H1 (cell line): ENCODE results near the gene CCDC121. TPM values are rescaled to one million over a fixed set of nuclear protein-coding genes. Genes with fewer than 3 reads are reported as not detected.

Experiments used
- CTCF ChIA-PET: fragments of 300-600 bp; sonication (Branson Sonifier 250); formaldehyde crosslinking; loops from one replicate; lab custom pipeline; 2021; ENCODE audit not compliant: partially characterized antibody; lab: Charles Lee
- POLR2A ChIA-PET: fragments of 300-600 bp; sonication (Branson Sonifier 250); formaldehyde crosslinking; loops from one replicate; lab custom pipeline; 2021; ENCODE audit warnings: inconsistent platforms; ENCODE audit not compliant: partially characterized antibody; lab: Charles Lee
- DNase-seq, 2 experiments: peaks; one replicate each; pipeline versions ENCODE4 v3.0.0 to v3.0.0-alpha.2; 2010 to 2022; ENCODE audit warnings: low spot score in 2 of 2, low read depth in 1 of 2, mixed read lengths in 1 of 2
- FAIRE-seq: peaks from 2 replicates; lab custom pipeline; 2011; peaks lifted over from hg19 to GRCh38; lab: Jason Lieb, UNC
- H2AFZ ChIP-seq: 2 replicates; pipeline ENCODE4 v1.8.1; 2012; ENCODE audit warnings: low read length, inconsistent platforms
- H2AK5ac ChIP-seq: 2 replicates; pipeline ENCODE4 v1.6.1; 2013; ENCODE audit warnings: low read depth, low read length
- H2BK120ac ChIP-seq: replicated peaks from 2 replicates; pipeline ENCODE3; 2013; ENCODE audit warnings: low read depth, low read length, inconsistent platforms
- H2BK12ac ChIP-seq: 2 replicates; pipeline ENCODE4 v1.6.1; 2013; ENCODE audit warnings: low read depth, low read length
- H2BK15ac ChIP-seq: 2 replicates; pipeline ENCODE4 v1.6.1; 2013; ENCODE audit warnings: low read length
- H2BK20ac ChIP-seq: 2 replicates; pipeline ENCODE4 v1.6.1; 2013; ENCODE audit warnings: low read length
- H2BK5ac ChIP-seq: 2 replicates; pipeline ENCODE4 v1.6.1; 2013; ENCODE audit warnings: low read depth, low read length
- H3K14ac ChIP-seq: 2 replicates; pipeline ENCODE4 v1.6.1; 2013; ENCODE audit warnings: inconsistent platforms; ENCODE audit not compliant: insufficient read length
- H3K18ac ChIP-seq: 2 replicates; pipeline ENCODE4 v1.6.1; 2013; ENCODE audit warnings: low read length; ENCODE audit errors: extremely low read depth
- H3K23ac ChIP-seq: 2 replicates; pipeline ENCODE4 v1.6.1; 2013; ENCODE audit warnings: inconsistent platforms; ENCODE audit not compliant: insufficient read length
- H3K23me2 ChIP-seq: 2 replicates; pipeline ENCODE4 v1.6.1; 2013; ENCODE audit warnings: low read depth, low read length
- H3K27ac ChIP-seq: 2 replicates; pipeline ENCODE4 v1.6.1; 2011; ENCODE audit warnings: low read depth, low read length, inconsistent platforms
- H3K27me3 ChIP-seq, 4 experiments: replicated peaks in 1 of 4; 1 replicate in 1 of 4; 2 replicates in 3 of 4; pipeline versions ENCODE4 v1.6.1 to v1.8.1; 2011 to 2013; ENCODE audit warnings: low read length in 3 of 4, mild to moderate bottlenecking in 3 of 4, inconsistent platforms in 2 of 4, mixed read lengths in 2 of 4, moderate library complexity in 1 of 4; ENCODE audit not compliant: control insufficient read depth in 3 of 4, insufficient read depth in 3 of 4; ENCODE audit errors: extremely low read depth in 1 of 4
- H3K36me3 ChIP-seq, 4 experiments: 2 replicates each; pipeline versions ENCODE4 v1.6.1 to v1.8.1; 2011 to 2013; ENCODE audit warnings: mild to moderate bottlenecking in 4 of 4, low read length in 3 of 4, moderate library complexity in 2 of 4, control low read depth in 1 of 4, inconsistent platforms in 1 of 4; ENCODE audit not compliant: insufficient read depth in 4 of 4, control insufficient read depth in 2 of 4
- H3K4ac ChIP-seq: replicated peaks from 2 replicates; pipeline ENCODE3; 2013; ENCODE audit warnings: low read length, low read depth, mixed read lengths, inconsistent platforms; ENCODE audit not compliant: insufficient read length
- H3K4me1 ChIP-seq, 4 experiments: replicated peaks in 1 of 4; 1 replicate in 1 of 4; 2 replicates in 3 of 4; pipeline versions ENCODE4 v1.6.1 to v1.8.1; 2011 to 2013; ENCODE audit warnings: low read length in 3 of 4, inconsistent platforms in 2 of 4, mixed read lengths in 1 of 4; ENCODE audit not compliant: insufficient read depth in 4 of 4, control insufficient read depth in 3 of 4
- H3K4me2 ChIP-seq, 2 experiments: 2 replicates each; pipeline versions ENCODE4 v1.6.1 to v1.8.1; 2011 to 2013; ENCODE audit warnings: low read depth in 2 of 2, low read length in 2 of 2, control low read depth in 1 of 2, inconsistent platforms in 1 of 2, mild to moderate bottlenecking in 1 of 2; ENCODE audit not compliant: insufficient read depth in 1 of 2
- H3K4me3 ChIP-seq, 4 experiments: fragments of 200-600, 300-600 bp in 1 of 4; sonication (generic), shearing (Covaris generic), sonication (Bioruptor Twin) in 1 of 4; 2 replicates each; pipeline versions ENCODE4 v1.5.1 to v1.8.1; 2011 to 2016; ENCODE audit warnings: low read length in 4 of 4, low read depth in 3 of 4, control low read depth in 2 of 4, inconsistent platforms in 2 of 4, mild to moderate bottlenecking in 2 of 4, mixed read lengths in 1 of 4, moderate library complexity in 1 of 4; ENCODE audit not compliant: insufficient read depth in 2 of 4; ENCODE audit errors: extremely low read depth in 1 of 4
- H3K56ac ChIP-seq: replicated peaks from 2 replicates; pipeline ENCODE3; 2013; ENCODE audit warnings: low read depth, mild to moderate bottlenecking, mixed read lengths, low read length, inconsistent platforms; ENCODE audit not compliant: insufficient read length
- H3K79me1 ChIP-seq: 2 replicates; pipeline ENCODE4 v1.6.1; 2013; ENCODE audit warnings: low read depth, low read length, control low read depth
- H3K79me2 ChIP-seq, 2 experiments: 2 replicates each; pipeline versions ENCODE4 v1.6.1 to v1.8.1; 2012 to 2013; ENCODE audit warnings: low read length in 2 of 2, mild to moderate bottlenecking in 2 of 2, inconsistent platforms in 1 of 2; ENCODE audit not compliant: insufficient read depth in 2 of 2, control insufficient read depth in 1 of 2
- H3K9ac ChIP-seq, 4 experiments: replicated peaks in 1 of 4; 1 replicate in 1 of 4; 2 replicates in 3 of 4; pipeline versions ENCODE4 v1.6.1 to v1.8.1; 2011 to 2013; ENCODE audit warnings: low read depth in 3 of 4, low read length in 3 of 4, control low read depth in 2 of 4, mild to moderate bottlenecking in 2 of 4, moderate library complexity in 2 of 4, inconsistent platforms in 1 of 4; ENCODE audit errors: extremely low read depth in 1 of 4
- H3K9me3 ChIP-seq, 2 experiments: 2 replicates each; pipeline versions ENCODE4 v1.6.1 to v1.8.1; 2012 to 2013; ENCODE audit warnings: mild to moderate bottlenecking in 2 of 2, moderate library complexity in 2 of 2, control low read depth in 1 of 2, inconsistent platforms in 1 of 2, low read depth in 1 of 2, low read length in 1 of 2, mixed read lengths in 1 of 2; ENCODE audit not compliant: insufficient read depth in 2 of 2
- H4K20me1 ChIP-seq, 2 experiments: replicated peaks in 1 of 2; 2 replicates each; pipeline versions ENCODE3 to v1.8.1; 2011 to 2013; ENCODE audit warnings: inconsistent platforms in 2 of 2, low read length in 2 of 2, mild to moderate bottlenecking in 1 of 2; ENCODE audit not compliant: insufficient read depth in 2 of 2, control insufficient read depth in 1 of 2
- H4K5ac ChIP-seq: 2 replicates; pipeline ENCODE4 v1.6.1; 2013; ENCODE audit warnings: low read length, low read depth, mixed read lengths, inconsistent platforms; ENCODE audit not compliant: insufficient read length
- H4K8ac ChIP-seq: 2 replicates; pipeline ENCODE4 v1.8.0; 2013; ENCODE audit warnings: mild to moderate bottlenecking, moderate library complexity, low read length, inconsistent platforms; ENCODE audit not compliant: insufficient read depth; ENCODE audit errors: extremely low read depth
- H4K91ac ChIP-seq: replicated peaks from 2 replicates; pipeline ENCODE3; 2013; ENCODE audit warnings: low read length, mixed read lengths, inconsistent platforms; ENCODE audit not compliant: insufficient read length
- EGR1 ChIP-seq: IDR thresholded peaks from 2 replicates; pipeline ENCODE4 v1.6.1; 2011; ENCODE audit warnings: low read depth, low read length, borderline replicate concordance
- EZH2 ChIP-seq: fragments of 200-600 bp; sonication (generic); IDR thresholded peaks from 2 replicates; pipeline ENCODE4 v1.7.1; 2012; ENCODE audit warnings: low read depth, mild to moderate bottlenecking, moderate library complexity, low read length, inconsistent platforms; ENCODE audit not compliant: severe bottlenecking
- TEAD4 ChIP-seq: IDR thresholded peaks from 2 replicates; pipeline ENCODE4 v1.6.1; 2012; ENCODE audit warnings: low read depth, low read length, inconsistent platforms, mixed read lengths
- WGBS, 2 experiments: shearing (Covaris generic) in 1 of 2; methylation state at CpG; one replicate each; pipeline versions ENCODE4 v1.1.6 to v1.1.7; 2013 to 2015; ENCODE audit warnings: low lambda C conversion rate in 2 of 2, mixed read lengths in 2 of 2, inconsistent platforms in 1 of 2, low coverage in 1 of 2, missing lambda C conversion rate in 1 of 2; ENCODE audit not compliant: insufficient replicate concordance in 2 of 2, insufficient coverage in 1 of 2, insufficient read length in 1 of 2; ENCODE audit errors: extremely low coverage in 1 of 2, missing lambda C conversion rate in 1 of 2; 5-methylcytosine and 5-hydroxymethylcytosine counted together
- polyA plus RNA-seq, 7 experiments: library from polyadenylated mRNA; depleted of rRNA in 3 of 7; stranded (reverse) in 5 of 7; unstranded in 2 of 7; fragments of >200 nt in 5 of 7; fragments of 200-250 nt in 2 of 7; gene quantifications; 1 replicate in 5 of 7; 2 replicates in 1 of 7; 4 replicates in 1 of 7; pipeline versions ENCODE4 v1.2.1 to v1.2.3, GENCODE V29; 2011 to 2013; ENCODE audit warnings: missing spikeins in 2 of 7, mixed read lengths in 2 of 7
- total RNA-seq: library from RNA; stranded (reverse); fragmentation: NEBNext Ultra II Directional; extraction: Animal tissue kit (Norgen Biotek cat#: 25700); gene quantifications from 2 replicates; pipeline ENCODE4 v1.2.1, GENCODE V29; 2021

CCDC121 gene
- total and polyA plus RNA-seq, 2 of the 8 experiments (the other 6 are each of a cell fraction or from before 2014, with no cell fraction given), result 0.68 to 1.5 TPM

DNA sequence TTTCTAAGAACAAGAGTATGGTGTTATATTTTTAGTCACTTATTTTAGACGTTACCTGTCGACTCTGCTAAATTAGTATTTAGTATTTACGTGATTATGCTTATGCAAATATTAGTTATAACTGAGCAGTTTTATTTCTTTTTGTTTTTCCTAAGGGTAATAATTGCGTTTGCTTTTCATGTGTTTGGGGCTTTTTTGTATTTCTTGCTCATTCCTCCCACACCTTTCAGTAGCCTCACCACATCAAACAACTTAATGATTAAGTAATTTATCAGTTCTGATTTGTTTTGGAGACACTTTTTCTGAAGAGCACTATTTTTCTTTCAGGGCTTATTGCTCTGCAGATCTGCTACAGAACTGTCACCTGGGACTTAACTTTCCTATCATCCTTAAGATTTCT, 42.4 kb upstream of the CCDC121 start:
- H3K9me3 ChIP-seq, result no peaks in the 10 kb centered on the region
- no peak overlapping the region for H3K23ac ChIP-seq
- H3K18ac ChIP-seq, result no peak overlapping the region
- H3K4me1 ChIP-seq, result no peaks in the 10 kb centered on the region
- FAIRE-seq (no peak), DNase-seq (no peak)
- H3K23me2 ChIP-seq, result no peaks in the 10 kb centered on the region
- H2BK120ac ChIP-seq, result no peak overlapping the region
- H2BK20ac ChIP-seq, result no peak overlapping the region
- no peak overlapping the region for H3K4me2 ChIP-seq
- H3K79me1 ChIP-seq, result no peaks in the 10 kb centered on the region
- H4K91ac ChIP-seq, result no peak overlapping the region
- H3K14ac ChIP-seq, result no peak overlapping the region
- H2BK15ac ChIP-seq, result no peak overlapping the region
- no peak overlapping the region for H4K8ac ChIP-seq
- no peaks in the 10 kb centered on the region for H3K27me3 ChIP-seq
- peaks cover 5 to 33% (median 9%) of the 10 kb centered on the region in 4 experiments; a peak in 7 of 8 replicates for H3K36me3 ChIP-seq
- no peak overlapping the region for H3K56ac ChIP-seq
- H2BK5ac ChIP-seq, result no peak overlapping the region
- ChIA-PET CTCF (interaction anchor here (5.0 kb wide), 1 partner anchor 12 kb away, joined by 25 read pairs; no protein-coding TSS in a partner anchor), POLR2A (interaction anchor here (1.0 kb wide), 1 partner anchor 8 kb away, joined by 3 read pairs; the partner anchor contains the start of genes SLC4A1AP and SUPT7L)
- H2AK5ac ChIP-seq, result no peak overlapping the region
- H2BK12ac ChIP-seq, result no peak overlapping the region
- H3K4ac ChIP-seq, result no peak overlapping the region
- H3K27ac ChIP-seq, result no peak overlapping the region
- 92% methylated on average over 4 of the region's 4 CpGs; no CpG with 5 or more reads in 1 of the 2 experiments for WGBS, 2 experiments
- H2AFZ ChIP-seq, result no peak overlapping the region
- no peaks in the 10 kb centered on the region for H3K79me2 ChIP-seq
- H3K9ac ChIP-seq, result no peak overlapping the region
- no peak overlapping the region for H4K5ac ChIP-seq
- H4K20me1 ChIP-seq, result peaks cover 0 to 2% of the 10 kb centered on the region in 2 experiments
- H3K4me3 ChIP-seq, result no peak overlapping the region
- TF ChIP-seq EGR1 (no peak), EZH2 (no peak), TEAD4 (no peak)
